OCI-LY7 (cell line): ENCODE measurements around the gene SMAGP.

Experiments
- EZH2phosphoT487 ChIP-seq: fragments of 200-600 bp; sonication (generic); IDR thresholded peaks from 2 replicates; pipeline ENCODE4 v1.6.1; 2018; ENCODE audit warnings: low read depth, borderline replicate concordance, mild to moderate bottlenecking, mixed run types, antibody characterized with exemption, low read length, moderate library complexity, mixed read lengths
- TF ChIP-seq, protein P1 (sequence below): fragments of 200-600 bp; sonication (generic); conservative IDR thresholded peaks from 2 replicates; pipeline ENCODE4 v1.5.1; 2014; ENCODE audit warnings: mild to moderate bottlenecking, antibody characterized with exemption, low read length, moderate library complexity, mixed read lengths

DNA sequence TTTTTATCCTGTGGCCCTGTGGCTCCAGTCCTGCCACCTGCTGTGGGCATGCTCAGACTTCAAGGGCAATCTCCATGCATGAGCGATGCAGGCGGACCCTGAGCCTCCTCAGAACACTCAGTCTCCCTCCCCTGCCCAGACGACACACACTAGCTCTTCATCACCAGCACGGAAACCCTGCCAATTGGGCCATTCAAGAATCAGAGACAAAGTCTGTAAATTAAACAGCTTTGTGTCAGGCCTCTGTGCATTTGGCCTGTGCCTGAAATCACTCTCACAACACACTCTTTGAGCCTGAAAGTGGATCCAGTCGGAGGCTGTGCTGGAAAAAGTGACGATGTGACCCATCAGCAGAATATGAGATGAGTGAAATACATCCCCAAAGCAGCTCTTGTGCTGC, 64.9 kb downstream of the SMAGP start:
- TF ChIP-seq, protein P1, sequence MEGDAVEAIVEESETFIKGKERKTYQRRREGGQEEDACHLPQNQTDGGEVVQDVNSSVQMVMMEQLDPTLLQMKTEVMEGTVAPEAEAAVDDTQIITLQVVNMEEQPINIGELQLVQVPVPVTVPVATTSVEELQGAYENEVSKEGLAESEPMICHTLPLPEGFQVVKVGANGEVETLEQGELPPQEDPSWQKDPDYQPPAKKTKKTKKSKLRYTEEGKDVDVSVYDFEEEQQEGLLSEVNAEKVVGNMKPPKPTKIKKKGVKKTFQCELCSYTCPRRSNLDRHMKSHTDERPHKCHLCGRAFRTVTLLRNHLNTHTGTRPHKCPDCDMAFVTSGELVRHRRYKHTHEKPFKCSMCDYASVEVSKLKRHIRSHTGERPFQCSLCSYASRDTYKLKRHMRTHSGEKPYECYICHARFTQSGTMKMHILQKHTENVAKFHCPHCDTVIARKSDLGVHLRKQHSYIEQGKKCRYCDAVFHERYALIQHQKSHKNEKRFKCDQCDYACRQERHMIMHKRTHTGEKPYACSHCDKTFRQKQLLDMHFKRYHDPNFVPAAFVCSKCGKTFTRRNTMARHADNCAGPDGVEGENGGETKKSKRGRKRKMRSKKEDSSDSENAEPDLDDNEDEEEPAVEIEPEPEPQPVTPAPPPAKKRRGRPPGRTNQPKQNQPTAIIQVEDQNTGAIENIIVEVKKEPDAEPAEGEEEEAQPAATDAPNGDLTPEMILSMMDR, result no peak
- no peak for TF ChIP-seq EZH2phosphoT487
